ENCODE data around the gene ZDHHC14. TPM values are rescaled to one million over a fixed set of nuclear protein-coding genes. Genes with fewer than 3 reads are reported as not detected.
A peak's percentile ranks its signal among the peaks of the same experiment; 100 is the strongest.

The ZDHHC14 gene
- total RNA-seq, 1 experiment from 2014 or later, result 3.8 TPM

DNA sequence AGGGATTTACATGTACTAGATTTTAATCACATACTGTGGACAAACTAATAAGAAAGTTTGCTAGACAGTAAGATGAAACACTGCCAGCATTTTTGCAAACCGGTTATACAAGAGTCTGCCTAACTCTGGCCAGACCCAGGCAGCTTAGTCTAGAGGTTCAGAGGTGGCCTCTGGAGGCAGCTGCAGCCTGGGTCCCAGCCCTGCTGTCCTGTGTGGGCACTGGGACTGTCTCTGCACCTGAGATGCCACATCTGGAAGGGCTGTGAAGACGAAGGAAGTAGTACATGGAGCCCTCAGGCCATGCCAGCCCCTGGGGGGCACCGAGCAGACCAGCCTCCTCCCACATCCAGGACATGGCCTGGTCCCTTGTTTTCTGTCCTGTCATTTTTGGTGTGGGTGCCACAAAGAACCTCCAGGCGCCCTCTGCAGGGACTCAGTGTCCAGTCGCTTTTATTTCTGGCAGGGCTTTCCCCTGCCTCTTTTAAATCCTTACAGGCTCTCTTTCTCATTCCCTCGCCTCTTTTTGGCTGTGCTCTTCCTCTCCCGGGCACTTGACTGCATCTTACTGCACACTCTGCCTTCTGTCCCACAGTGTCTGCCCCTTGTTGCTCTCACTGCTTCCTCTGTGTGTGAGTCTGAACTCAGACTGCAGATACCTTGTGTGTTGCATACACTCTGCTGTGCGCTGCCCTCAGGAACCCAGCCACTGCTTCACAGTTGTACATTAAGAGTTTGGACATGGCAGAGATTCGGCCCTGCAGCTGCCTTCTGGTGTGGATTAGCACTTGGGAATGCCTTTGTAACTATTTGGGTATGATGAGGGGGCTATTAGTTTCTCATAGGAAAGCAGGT, 216.7 kb downstream of the ZDHHC14 start:
- in situ Hi-C loops (cut with HindIII; ENCODE audit: low sequenced_read_pairs), result no loop called here
- DNase-seq (ENCODE audit: low spot score), result peak; percentile 56

DNA sequence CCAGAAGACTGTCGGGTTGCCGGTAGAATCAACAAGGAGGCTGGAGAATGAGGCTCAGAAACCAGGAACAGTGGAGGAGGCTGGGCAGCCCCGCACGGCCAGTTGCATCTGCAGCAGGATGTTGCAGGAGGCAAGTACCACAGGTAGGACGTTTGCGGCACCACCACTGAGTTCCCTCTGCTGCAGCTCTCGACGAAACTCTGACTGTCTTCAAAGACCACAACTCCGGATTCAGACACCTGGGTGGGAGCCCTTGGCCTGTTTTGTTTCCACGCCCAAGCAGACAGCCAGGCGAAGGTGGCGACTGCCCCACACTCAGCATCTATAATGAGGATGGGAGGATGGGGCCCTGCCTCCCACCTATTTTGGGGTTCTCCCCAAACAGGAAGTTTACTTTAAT, 218.2 kb downstream of the ZDHHC14 start:
- no peak for DNase-seq (ENCODE audit: low spot score)
- in situ Hi-C loops (cut with HindIII; ENCODE audit: low sequenced_read_pairs), result no loop called here

DNA sequence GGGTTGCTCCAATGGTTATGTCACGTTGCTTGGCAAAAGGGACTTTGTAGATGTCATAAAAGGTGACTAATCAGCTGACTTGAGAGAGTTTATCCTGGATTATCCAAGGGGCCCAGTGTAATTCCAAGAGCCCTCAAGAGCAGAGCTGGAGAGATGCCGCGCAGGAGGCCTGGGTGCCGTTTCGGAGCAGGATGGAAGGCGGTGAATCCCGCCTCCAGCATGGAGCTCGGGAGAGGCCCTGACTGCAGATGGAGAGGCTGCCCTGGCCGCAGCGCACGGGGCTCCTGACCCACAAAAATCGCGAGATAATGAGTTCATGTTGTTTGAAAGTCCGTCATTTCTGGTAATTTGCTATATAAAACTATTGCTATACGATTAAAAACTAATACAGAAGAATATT, 219.8 kb downstream of the ZDHHC14 start:
- no peak for DNase-seq (ENCODE audit: low spot score)
- in situ Hi-C loops (cut with HindIII; ENCODE audit: low sequenced_read_pairs), result no loop called here

DNA sequence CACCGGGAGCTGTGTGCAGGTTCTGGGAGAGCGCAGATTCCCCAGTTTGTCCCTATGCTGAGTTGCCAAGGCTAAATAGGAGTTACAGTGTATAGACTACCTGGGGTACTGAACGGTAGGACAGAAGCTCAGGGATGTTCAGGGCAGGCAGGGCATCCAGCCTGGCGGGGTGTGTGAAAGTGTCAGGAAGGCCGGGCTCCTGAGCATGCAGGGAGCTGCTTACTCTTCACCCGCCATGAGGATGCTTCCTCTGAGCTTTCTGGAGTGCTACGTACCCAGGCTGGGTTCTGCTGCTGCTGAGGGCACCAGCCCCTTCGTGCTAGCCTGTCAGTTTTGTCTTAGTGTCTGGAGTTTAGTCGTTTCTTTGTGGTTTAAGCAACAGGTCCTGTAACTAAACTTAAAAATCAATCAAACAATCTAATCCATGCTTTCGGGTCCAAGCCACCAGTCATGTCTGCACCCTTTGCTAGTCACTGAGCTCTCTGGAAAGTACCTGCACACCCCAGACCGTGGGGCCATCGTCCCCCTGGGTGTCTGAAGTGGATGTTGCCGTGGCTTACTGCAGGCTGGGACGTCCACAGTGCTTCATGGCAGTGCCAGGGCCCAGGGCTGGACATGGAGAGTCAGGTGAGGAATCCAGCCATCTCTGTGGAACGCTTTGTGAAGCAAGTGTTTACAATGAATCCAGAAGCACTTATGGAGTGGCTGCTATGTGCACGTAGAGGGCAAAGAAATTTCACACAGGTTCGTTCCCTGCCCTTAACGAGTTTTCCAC, 221.7 kb downstream of the ZDHHC14 start:
- in situ Hi-C loops (cut with HindIII; ENCODE audit: low sequenced_read_pairs), result no loop called here
- no peak for DNase-seq (ENCODE audit: low spot score)

DNA sequence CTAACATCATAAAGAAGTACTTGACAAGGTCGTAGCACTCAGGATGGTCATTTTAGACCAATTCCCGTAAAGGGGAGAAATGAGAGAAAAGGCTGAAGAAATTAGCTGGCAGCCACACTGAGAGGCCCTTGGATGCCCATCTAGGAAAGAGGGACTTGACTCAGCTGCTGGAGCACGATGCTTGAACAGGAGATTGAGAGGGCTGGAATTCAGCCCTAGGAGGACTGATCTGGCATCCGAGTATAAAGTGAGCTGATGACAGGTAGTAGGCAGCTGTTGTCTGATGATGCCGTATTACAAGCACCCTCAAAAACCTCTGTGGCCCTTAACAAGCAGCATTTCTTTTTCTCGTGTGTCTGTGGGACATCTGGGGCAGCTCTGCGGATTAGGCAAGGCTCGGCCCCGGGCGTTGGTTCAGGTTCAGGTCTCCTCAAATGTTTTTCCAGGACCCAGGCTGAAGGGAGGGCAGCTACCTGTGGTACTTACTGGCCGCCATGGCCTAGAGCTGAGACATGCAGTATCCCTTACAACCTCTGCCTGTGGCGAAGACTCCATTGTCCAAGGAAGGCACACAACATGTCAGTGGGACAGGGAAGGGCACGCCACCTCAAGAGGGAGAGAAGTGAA, 222.4 kb downstream of the ZDHHC14 start:
- in situ Hi-C loops (cut with HindIII; ENCODE audit: low sequenced_read_pairs), result no loop called here

DNA sequence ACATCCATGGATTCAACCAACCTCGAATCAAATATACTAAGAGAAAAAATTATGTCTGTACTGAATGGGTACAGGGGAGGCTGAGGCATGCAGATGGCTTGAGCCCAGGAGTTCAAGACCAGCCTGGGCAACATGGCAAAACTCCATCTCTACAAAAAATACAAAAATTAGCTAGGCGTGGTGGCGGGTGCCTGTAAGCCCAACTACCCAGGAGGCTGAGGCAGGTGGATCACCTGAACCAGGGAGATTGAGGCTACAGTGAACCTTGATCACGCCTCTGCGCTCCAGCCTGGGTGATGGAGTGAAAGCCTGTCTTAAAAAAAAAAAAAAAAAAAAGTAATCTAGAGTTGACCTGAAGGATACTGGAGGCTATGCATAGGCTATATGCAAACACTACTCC, 223.0 kb downstream of the ZDHHC14 start:
- DNase-seq (ENCODE audit: low spot score), result no peak
- in situ Hi-C loops (cut with HindIII; ENCODE audit: low sequenced_read_pairs), result no loop called here

More for the DNA sequence above, 222.4 kb downstream of the ZDHHC14 start:
- no peak for DNase-seq (ENCODE audit: low spot score)

DNA sequence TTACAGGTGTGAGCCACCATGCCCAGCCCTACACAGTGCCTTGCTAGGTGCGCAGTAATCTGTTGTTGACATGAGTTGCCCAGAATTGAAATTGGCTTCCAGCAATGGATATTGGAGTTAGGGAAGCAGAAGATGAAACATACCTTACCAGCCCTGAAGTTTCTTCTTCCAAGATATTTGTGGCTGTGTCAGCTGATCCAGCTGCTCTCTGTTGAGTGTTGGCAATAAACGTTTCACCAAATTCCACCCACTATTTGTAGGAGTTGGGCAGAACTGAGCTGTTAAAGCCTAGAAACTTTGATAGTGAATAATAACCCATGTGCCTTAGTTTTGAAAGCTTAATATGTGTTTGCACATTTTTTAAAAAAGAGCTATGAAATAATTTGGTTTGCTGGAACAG, 223.8 kb downstream of the ZDHHC14 start:
- in situ Hi-C loops (cut with HindIII; ENCODE audit: low sequenced_read_pairs), result no loop called here

DNA sequence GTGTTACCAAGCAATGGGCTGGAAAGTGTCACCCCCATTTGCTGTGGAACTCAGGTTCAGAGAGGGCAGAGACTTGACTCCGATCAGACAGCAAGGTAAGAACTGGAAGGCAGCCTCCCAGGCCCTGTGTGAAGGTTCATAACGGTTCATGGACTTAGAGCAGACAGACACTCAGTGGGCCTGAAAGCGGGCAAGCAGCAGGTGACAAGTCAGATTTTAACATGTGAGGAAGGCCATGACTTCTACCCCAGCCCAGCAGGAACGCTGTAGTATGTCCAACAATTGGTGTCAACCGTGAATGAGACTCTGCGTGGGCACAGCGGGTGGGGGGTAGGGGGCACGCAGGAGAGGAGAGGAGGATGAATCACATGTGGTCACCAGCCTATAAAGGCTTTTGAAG, 224.5 kb downstream of the ZDHHC14 start:
- in situ Hi-C loops (cut with HindIII; ENCODE audit: low sequenced_read_pairs), result no loop called here

More for the DNA sequence above, 223.8 kb downstream of the ZDHHC14 start:
- DNase-seq (ENCODE audit: low spot score), result no peak

DNA sequence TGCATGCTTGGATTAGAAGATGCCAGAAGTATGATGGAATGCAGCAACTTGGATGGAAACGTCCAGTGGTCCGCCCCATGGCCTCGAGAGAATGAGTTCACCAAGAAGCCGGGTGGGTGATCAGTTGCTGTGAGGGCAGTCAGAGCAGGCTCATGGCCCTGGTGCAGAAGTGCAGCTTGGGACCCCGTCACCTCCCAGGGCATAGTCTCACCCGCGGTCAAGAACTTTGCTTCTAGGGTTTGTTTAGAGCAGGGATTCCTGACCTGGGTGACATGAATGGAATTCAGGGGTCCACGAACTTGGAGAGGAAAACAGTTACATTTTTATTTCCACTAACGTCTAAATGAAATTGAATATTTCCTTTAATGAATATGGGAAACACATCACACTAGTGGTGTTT, 225.5 kb downstream of the ZDHHC14 start:
- no peak for DNase-seq (ENCODE audit: low spot score)

More for the DNA sequence above, 224.5 kb downstream of the ZDHHC14 start:
- no peak for DNase-seq (ENCODE audit: low spot score)

DNA sequence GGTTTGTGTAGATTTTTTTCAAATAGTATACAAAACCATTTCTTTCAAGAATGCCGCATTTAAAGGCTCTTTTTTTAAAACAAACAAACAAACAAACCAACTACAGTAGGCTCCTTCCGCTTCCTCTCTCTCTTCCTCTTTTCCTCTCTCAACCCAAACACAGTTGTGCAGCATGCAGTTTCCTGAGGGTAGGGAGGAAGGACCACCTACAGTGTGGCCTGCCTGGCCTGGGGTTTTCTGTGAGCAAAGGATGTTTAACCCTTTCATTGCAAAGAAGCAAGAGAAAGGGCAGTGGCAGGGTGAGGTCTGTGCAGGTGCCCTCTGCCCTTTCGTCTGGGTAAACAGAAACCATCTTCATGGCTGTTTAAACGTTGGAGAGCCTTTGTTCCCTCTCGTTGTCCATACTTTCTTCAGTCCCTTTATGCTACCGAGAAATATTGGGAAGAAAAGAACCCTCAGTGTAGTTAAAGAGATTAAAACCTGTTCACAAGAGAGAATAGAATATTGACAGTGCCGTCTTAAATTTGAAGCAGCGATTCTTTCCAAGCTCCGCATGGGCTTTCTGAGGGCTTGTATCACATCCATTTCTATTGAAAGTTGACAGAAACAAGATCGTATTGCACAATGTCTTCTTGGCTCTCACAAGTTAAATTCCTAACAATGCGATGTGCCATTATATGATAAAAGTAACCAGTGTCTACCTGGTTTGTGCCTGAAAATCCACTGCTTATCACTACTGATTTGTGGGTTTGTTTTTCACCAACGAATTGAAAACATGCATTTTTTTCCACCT, 226.5 kb downstream of the ZDHHC14 start:
- DNase-seq (ENCODE audit: low spot score), result no peak
- in situ Hi-C loops (cut with HindIII; ENCODE audit: low sequenced_read_pairs), result no loop called here

More for the DNA sequence above, 225.5 kb downstream of the ZDHHC14 start:
- in situ Hi-C loops (cut with HindIII; ENCODE audit: low sequenced_read_pairs), result no loop called here

DNA sequence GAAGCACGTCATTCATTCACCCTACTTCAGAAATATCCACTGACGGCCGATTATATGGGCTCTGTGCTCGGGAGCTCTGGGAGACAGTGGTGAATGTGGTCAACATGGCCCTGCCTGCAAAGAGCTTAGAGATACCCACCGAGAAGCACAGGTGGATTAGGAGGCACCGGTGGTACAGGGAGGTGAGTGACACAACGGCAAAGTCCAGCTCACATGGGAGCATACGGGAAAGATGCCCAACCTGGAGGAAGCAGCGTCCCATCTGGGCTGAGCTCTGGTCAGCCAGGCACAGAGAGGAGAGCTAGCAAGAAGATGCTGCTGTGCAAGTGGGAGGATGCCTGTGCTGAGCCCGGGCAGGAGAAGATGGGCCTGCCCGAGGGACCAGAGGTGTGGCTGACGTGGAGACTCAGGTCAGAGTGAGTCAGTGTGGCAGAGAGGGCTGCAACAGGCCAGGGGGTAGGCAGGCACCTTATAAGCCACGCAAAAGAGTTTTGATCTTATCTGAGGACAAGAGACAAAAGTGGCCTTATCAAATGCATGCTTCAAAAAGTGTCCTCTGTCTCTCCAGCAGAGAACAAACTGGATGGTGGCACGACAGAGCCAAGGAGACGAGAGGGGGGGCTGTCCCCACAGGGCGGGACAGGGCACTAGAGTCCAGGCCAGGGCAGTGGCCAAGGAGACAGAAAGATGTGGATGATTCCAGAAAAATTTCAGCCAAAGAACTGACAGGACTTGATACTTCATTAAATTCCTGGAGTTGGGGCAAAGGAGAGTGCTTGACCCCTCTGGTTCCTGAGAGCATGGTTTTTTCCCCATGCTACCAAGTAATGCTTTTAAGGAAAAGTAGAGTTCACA, 227.5 kb downstream of the ZDHHC14 start:
- DNase-seq (ENCODE audit: low spot score), result peak; percentile 59
- in situ Hi-C loops (cut with HindIII; ENCODE audit: low sequenced_read_pairs), result no loop called here

DNA sequence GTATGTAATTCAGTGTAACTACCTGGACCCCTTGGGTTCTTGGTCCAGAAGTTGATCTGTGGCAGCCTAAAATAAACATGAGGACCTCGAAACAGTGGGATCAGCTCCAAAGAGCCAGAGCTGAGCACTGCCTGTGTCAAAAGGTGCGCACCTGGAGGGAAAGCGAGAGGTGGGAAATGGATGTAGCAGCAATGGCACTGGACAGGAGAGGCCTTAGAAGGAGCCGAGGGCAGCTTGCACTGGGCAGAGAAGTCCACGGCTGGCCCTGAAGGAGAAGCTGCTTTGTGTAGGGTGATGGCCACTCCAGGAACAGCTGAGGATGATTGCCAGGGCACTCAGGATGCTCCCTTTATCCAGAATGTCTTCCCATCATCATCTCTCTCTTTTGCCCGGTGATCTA, 228.1 kb downstream of the ZDHHC14 start:
- DNase-seq (ENCODE audit: low spot score), result no peak
- in situ Hi-C loops (cut with HindIII; ENCODE audit: low sequenced_read_pairs), result no loop called here

DNA sequence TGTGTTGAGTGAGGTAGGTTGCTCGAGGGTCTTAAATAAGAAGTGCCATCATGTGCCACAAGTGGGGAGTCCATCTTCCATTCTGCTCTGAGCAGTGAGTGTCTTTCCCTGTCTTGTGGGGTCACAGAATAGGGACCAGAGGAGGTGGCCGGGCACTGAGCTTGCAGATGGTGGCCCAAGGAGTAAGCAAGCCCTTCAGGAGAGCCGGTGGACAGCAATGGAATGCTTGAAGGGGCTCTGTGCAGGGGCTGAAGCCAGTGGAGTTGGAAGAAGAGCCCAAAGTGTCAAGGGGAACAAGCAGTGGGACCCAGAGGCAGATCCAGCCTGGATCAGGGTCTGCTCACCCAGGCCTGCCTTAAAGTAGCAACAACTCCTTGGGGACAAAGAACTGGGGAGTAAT, 228.6 kb downstream of the ZDHHC14 start:
- in situ Hi-C loops (cut with HindIII; ENCODE audit: low sequenced_read_pairs), result no loop called here
- no peak for DNase-seq (ENCODE audit: low spot score)

DNA sequence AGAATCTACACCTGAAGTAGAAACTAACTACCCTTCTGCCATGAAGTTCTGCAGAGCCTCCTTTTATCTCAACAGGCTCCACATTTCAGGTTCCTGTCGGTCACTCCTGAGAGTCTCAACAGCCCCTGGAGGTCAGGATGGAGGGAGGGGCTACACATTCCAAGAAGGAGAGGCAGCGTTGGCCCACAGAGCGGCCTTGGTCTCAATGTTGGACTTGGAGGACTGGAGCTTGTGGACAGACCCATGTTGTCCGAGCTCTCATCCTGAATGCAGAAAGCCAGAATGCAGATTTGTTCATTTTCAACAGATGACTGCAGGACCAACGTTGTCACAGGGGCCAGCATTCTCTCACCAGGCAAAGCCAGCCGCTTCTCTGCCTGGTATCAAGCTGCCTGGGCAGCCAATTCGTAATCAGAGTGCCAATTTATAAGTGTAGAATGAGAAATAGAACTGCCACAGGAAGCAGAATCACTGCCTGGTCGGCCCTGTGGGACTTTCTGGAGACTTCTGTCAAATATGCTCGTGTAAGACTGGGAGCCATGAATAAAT, 229.5 kb downstream of the ZDHHC14 start:
- DNase-seq (ENCODE audit: low spot score), result peak; percentile 66
- in situ Hi-C loops (cut with HindIII; ENCODE audit: low sequenced_read_pairs), result no loop called here

DNA sequence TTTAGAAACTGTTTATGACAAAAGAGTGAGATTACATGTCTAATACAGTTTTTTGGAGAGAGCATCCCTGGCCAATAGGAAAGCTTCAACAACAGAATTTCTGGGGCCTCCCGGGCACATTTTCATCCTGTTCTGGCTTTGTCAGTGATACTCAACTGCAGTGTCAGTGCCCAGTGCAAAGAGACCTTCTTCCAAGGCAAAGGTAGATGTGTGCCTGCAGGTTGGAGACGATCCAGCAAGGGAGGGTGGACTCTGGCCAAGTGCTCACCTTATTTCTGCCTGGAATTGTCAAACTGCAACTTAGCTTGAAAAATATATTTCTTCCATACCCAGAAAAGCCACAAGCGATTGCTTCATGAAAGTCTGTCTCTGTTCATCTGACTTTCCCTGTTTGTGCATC, 230.4 kb downstream of the ZDHHC14 start:
- in situ Hi-C loops (cut with HindIII; ENCODE audit: low sequenced_read_pairs), result no loop called here
- DNase-seq (ENCODE audit: low spot score), result peak; percentile 74

DNA sequence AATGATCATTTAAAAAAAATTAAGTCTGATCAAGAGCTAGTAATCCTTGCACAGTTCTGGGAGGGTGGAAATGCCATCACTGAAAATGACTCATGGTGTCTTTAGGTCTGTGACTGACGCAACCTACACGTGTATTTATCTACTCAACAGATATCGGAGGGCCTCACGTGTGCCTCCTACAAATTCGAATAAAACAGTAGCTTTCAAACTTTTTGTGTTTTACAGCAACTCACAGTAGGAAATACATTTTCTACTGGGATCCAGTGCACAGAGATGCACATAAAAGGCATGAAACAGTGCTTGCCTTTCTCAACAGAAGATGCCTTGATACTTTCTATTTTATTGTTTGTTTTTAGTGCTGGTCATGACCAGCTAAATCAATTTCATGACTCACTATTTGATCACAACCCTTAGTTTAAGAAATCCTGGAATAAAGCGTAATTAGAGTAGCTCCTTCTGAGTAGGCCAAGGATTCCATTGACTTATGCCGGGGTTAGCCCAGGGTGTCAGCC, 232.1 kb downstream of the ZDHHC14 start:
- in situ Hi-C loops (cut with HindIII; ENCODE audit: low sequenced_read_pairs), result no loop called here
- DNase-seq (ENCODE audit: low spot score), result no peak

DNA sequence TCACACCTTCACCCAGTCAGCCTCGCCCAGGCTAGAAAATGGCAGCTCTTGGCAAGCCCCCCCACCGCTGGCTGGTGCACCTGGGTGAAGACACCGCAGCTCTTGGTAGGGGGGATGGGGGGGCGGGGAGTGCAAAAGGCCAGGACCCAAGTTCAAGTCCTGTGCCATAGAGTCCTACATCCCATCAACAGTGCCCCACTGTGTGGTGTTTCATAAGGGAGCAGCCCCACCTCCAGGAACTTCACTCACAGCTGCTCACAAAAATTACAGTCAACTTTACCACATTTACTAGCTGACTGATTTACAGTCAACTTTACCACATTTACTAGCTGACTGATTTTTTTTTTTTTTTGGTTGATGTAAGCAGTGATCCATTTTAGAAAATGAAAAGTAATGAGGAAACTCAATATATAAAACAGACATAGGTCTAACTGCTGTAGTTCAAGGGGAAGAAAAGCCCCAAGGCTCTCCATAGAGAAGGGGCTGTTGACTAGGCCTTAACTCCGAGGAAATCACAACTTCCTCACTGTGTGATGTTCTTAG, 233.1 kb downstream of the ZDHHC14 start:
- DNase-seq (ENCODE audit: low spot score), result no peak
- in situ Hi-C loops (cut with HindIII; ENCODE audit: low sequenced_read_pairs), result no loop called here

DNA sequence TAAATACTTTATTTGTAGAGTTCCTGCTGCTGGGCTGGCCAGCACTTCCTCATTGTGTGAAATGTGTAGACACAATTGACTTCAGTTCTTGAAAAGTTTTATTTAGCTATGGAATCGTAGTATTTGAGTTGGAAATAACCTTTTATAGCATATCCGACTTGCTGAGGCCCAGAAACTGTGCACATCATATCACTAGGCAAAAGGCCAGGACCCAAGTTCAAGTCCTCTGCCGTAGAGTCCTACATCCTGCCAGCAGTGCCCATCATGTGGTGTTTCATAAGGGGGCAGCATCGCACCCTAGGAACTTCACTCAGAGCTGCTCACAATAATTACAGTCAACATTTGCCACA, 234.4 kb downstream of the ZDHHC14 start:
- DNase-seq (ENCODE audit: low spot score), result no peak
- in situ Hi-C loops (cut with HindIII; ENCODE audit: low sequenced_read_pairs), result no loop called here
